GM18873 (cell line): Measurements from ENCODE around the gene MTCL3.
A peak's percentile ranks its signal among the peaks of the same experiment; 100 is the strongest.

Experiments
- ATAC-seq: cut with Tn5 transposase; IDR thresholded peaks from one replicate; pipeline ENCODE4 v1.9.1; 2021; ENCODE audit warnings: mild to moderate bottlenecking, moderate library complexity, moderate number of reproducible peaks; ENCODE audit not compliant: unreplicated experiment, low FRiP score

Gene MTCL3

GRCh38 chr6:127515794-127516661, 3.1 kb downstream of the MTCL3 start:
- peak; percentile 43 for ATAC-seq

GRCh38 chr6:127515234-127515793, 3.8 kb downstream of the MTCL3 start:
- ATAC-seq, result no peak

GRCh38 chr6:127514773-127515227, 4.3 kb downstream of the MTCL3 start:
- ATAC-seq, result no peak

GRCh38 chr6:127514179-127514772, 4.9 kb downstream of the MTCL3 start:
- ATAC-seq, result no peak

GRCh38 chr6:127513425-127513824, 5.7 kb downstream of the MTCL3 start:
- ATAC-seq, result no peak

GRCh38 chr6:127510876-127511275, 8.3 kb downstream of the MTCL3 start:
- ATAC-seq, result no peak

- no peak for ATAC-seq
Measured at GRCh38 chr6:127506894-127507293, 12.2 kb downstream of the MTCL3 start.

- no peak for ATAC-seq
Measured at GRCh38 chr6:127503022-127503421, 16.1 kb downstream of the MTCL3 start.

GRCh38 chr6:127497410-127497809, 21.7 kb downstream of the MTCL3 start:
- no peak for ATAC-seq

GRCh38 chr6:127496471-127496870, 22.7 kb downstream of the MTCL3 start:
- no peak for ATAC-seq

- ATAC-seq, result no peak
Measured at GRCh38 chr6:127494240-127494767, 24.8 kb downstream of the MTCL3 start.

- ATAC-seq, result no peak
Measured at GRCh38 chr6:127489248-127489647, 29.9 kb downstream of the MTCL3 start.

- ATAC-seq, result no peak
Measured at GRCh38 chr6:127486934-127487333, 32.2 kb downstream of the MTCL3 start.

GRCh38 chr6:127484212-127484863, 34.8 kb downstream of the MTCL3 start:
- ATAC-seq, result peak; percentile 100

- ATAC-seq, result peak; percentile 24
Measured at GRCh38 chr6:127483399-127484055, 35.6 kb downstream of the MTCL3 start.

GRCh38 chr6:127482325-127482724, 36.8 kb downstream of the MTCL3 start:
- ATAC-seq, result no peak

GRCh38 chr6:127481628-127482027, 37.5 kb downstream of the MTCL3 start:
- no peak for ATAC-seq

- ATAC-seq, result no peak
Measured at GRCh38 chr6:127481111-127481510, 38.0 kb downstream of the MTCL3 start.

- no peak for ATAC-seq
Measured at GRCh38 chr6:127477658-127478057, 41.5 kb downstream of the MTCL3 start.

GRCh38 chr6:127475823-127476176, 43.3 kb downstream of the MTCL3 start:
- no peak for ATAC-seq
